T-helper 2 cell treated with Interferon-gamma antibody and Interleukin-4, amounts not matched to agents 5 μg/mL and 100 μg/mL, for 36 hours (primary cell): ENCODE results near the gene FOXN3.

Source experiments
- DNase-seq: peaks from one replicate; pipeline ENCODE4 v3.0.0; 2021; ENCODE audit warnings: low spot score
- H3K27ac Mint-ChIP-seq: one replicate; pipeline ENCODE4 v1.8.0; 2021; ENCODE audit warnings: mild to moderate bottlenecking, mixed read lengths
- H3K27me3 Mint-ChIP-seq: one replicate; pipeline ENCODE4 v1.8.0; 2021; ENCODE audit warnings: low read depth, mixed read lengths
- H3K36me3 Mint-ChIP-seq: one replicate; pipeline ENCODE4 v1.8.0; 2021; ENCODE audit warnings: low read depth, mixed read lengths
- H3K4me1 Mint-ChIP-seq: one replicate; pipeline ENCODE4 v1.8.0; 2021; ENCODE audit warnings: low read depth, mixed read lengths
- H3K4me3 Mint-ChIP-seq: one replicate; pipeline ENCODE4 v1.8.0; 2022; ENCODE audit warnings: mild to moderate bottlenecking, moderate library complexity, mixed read lengths
- H3K9me3 Mint-ChIP-seq: one replicate; pipeline ENCODE4 v1.8.0; 2021; ENCODE audit warnings: mixed read lengths

The FOXN3 gene

GRCh38 chr14:89364316-89364715, 52.7 kb downstream of the FOXN3 start:
- H3K4me1 Mint-ChIP-seq: peaks cover 36% of the 10 kb centered on the region
- no peaks in the 10 kb centered on the region for H3K9me3 Mint-ChIP-seq
- peaks cover 12% of the 10 kb centered on the region for H3K36me3 Mint-ChIP-seq
- H3K4me3 Mint-ChIP-seq: peak overlapping the region; percentile 74
- peak overlapping the region; percentile 87 for H3K27ac Mint-ChIP-seq
- DNase-seq: no peak
- no peaks in the 10 kb centered on the region for H3K27me3 Mint-ChIP-seq

GRCh38 chr14:89360277-89360676, 56.8 kb downstream of the FOXN3 start:
- Mint-ChIP-seq H3K4me1 (peaks cover 31% of the 10 kb centered on the region), H3K36me3 (peaks cover 17% of the 10 kb centered on the region), H3K27me3 (no peaks in the 10 kb centered on the region), H3K4me3 (no peak overlapping the region), H3K9me3 (no peaks in the 10 kb centered on the region), H3K27ac (no peak overlapping the region)
- DNase-seq: no peak

GRCh38 chr14:89359477-89360222, 57.4 kb downstream of the FOXN3 start:
- Mint-ChIP-seq H3K9me3 (no peaks in the 10 kb centered on the region), H3K27ac (peak overlapping the region; percentile 18), H3K4me3 (no peak overlapping the region), H3K4me1 (peaks cover 24% of the 10 kb centered on the region), H3K36me3 (peaks cover 17% of the 10 kb centered on the region), H3K27me3 (no peaks in the 10 kb centered on the region)
- no peak for DNase-seq

GRCh38 chr14:89357655-89358297, 59.3 kb downstream of the FOXN3 start:
- no peak for DNase-seq
- Mint-ChIP-seq H3K27me3 (no peaks in the 10 kb centered on the region), H3K36me3 (peaks cover 10% of the 10 kb centered on the region), H3K4me3 (no peak overlapping the region), H3K9me3 (no peaks in the 10 kb centered on the region), H3K4me1 (peaks cover 21% of the 10 kb centered on the region), H3K27ac (no peak overlapping the region)

GRCh38 chr14:89356927-89357326, 60.1 kb downstream of the FOXN3 start:
- peaks cover 28% of the 10 kb centered on the region for H3K4me1 Mint-ChIP-seq
- no peaks in the 10 kb centered on the region for H3K9me3 Mint-ChIP-seq
- no peak overlapping the region for H3K4me3 Mint-ChIP-seq
- DNase-seq: no peak
- H3K36me3 Mint-ChIP-seq: peaks cover 10% of the 10 kb centered on the region
- H3K27ac Mint-ChIP-seq: peak overlapping the region; percentile 7
- H3K27me3 Mint-ChIP-seq: no peaks in the 10 kb centered on the region

- no peaks in the 10 kb centered on the region for H3K9me3 Mint-ChIP-seq
- no peaks in the 10 kb centered on the region for H3K27me3 Mint-ChIP-seq
- peaks cover 32% of the 10 kb centered on the region for H3K4me1 Mint-ChIP-seq
- no peak overlapping the region for H3K4me3 Mint-ChIP-seq
- DNase-seq: no peak
- peaks cover 10% of the 10 kb centered on the region for H3K36me3 Mint-ChIP-seq
- H3K27ac Mint-ChIP-seq: peak overlapping the region; percentile 7
Measured at GRCh38 chr14:89356496-89356895, 60.5 kb downstream of the FOXN3 start.

GRCh38 chr14:89353766-89354113, 63.3 kb downstream of the FOXN3 start:
- H3K4me1 Mint-ChIP-seq: peaks cover 48% of the 10 kb centered on the region
- H3K27me3 Mint-ChIP-seq: no peaks in the 10 kb centered on the region
- no peaks in the 10 kb centered on the region for H3K9me3 Mint-ChIP-seq
- H3K36me3 Mint-ChIP-seq: peaks cover 31% of the 10 kb centered on the region
- no peak overlapping the region for H3K4me3 Mint-ChIP-seq
- DNase-seq: no peak
- H3K27ac Mint-ChIP-seq: no peak overlapping the region

GRCh38 chr14:89352976-89353765, 63.9 kb downstream of the FOXN3 start:
- Mint-ChIP-seq H3K9me3 (no peaks in the 10 kb centered on the region), H3K4me1 (peaks cover 48% of the 10 kb centered on the region), H3K27ac (peak overlapping the region; percentile 3), H3K27me3 (no peaks in the 10 kb centered on the region), H3K36me3 (peaks cover 34% of the 10 kb centered on the region), H3K4me3 (no peak overlapping the region)
- no peak for DNase-seq

- peaks cover 47% of the 10 kb centered on the region for H3K4me1 Mint-ChIP-seq
- H3K4me3 Mint-ChIP-seq: peak overlapping the region; percentile 80
- H3K27me3 Mint-ChIP-seq: no peaks in the 10 kb centered on the region
- DNase-seq: no peak
- H3K9me3 Mint-ChIP-seq: no peaks in the 10 kb centered on the region
- peaks cover 48% of the 10 kb centered on the region for H3K36me3 Mint-ChIP-seq
- H3K27ac Mint-ChIP-seq: peak overlapping the region; percentile 91
Measured at GRCh38 chr14:89351516-89352404, 65.3 kb downstream of the FOXN3 start.

- no peak for DNase-seq
- Mint-ChIP-seq H3K9me3 (no peaks in the 10 kb centered on the region), H3K36me3 (peaks cover 53% of the 10 kb centered on the region), H3K4me3 (peak overlapping the region; percentile 80), H3K4me1 (peaks cover 44% of the 10 kb centered on the region), H3K27me3 (no peaks in the 10 kb centered on the region), H3K27ac (peak overlapping the region; percentile 91)
Measured at GRCh38 chr14:89351221-89351515, 65.9 kb downstream of the FOXN3 start.

GRCh38 chr14:89350152-89350551, 66.9 kb downstream of the FOXN3 start:
- DNase-seq: no peak
- H3K36me3 Mint-ChIP-seq: peaks cover 54% of the 10 kb centered on the region
- H3K4me3 Mint-ChIP-seq: peak overlapping the region; percentile 62
- H3K4me1 Mint-ChIP-seq: peaks cover 41% of the 10 kb centered on the region
- H3K9me3 Mint-ChIP-seq: no peaks in the 10 kb centered on the region
- H3K27ac Mint-ChIP-seq: peak overlapping the region; percentile 16
- no peaks in the 10 kb centered on the region for H3K27me3 Mint-ChIP-seq

GRCh38 chr14:89349171-89350008, 67.6 kb downstream of the FOXN3 start:
- Mint-ChIP-seq H3K27me3 (no peaks in the 10 kb centered on the region), H3K36me3 (peaks cover 57% of the 10 kb centered on the region), H3K9me3 (no peaks in the 10 kb centered on the region), H3K4me3 (no peak overlapping the region), H3K27ac (peak overlapping the region; percentile 23), H3K4me1 (peaks cover 41% of the 10 kb centered on the region)
- DNase-seq: no peak

GRCh38 chr14:89348722-89349121, 68.3 kb downstream of the FOXN3 start:
- H3K27me3 Mint-ChIP-seq: no peaks in the 10 kb centered on the region
- DNase-seq: no peak
- H3K9me3 Mint-ChIP-seq: no peaks in the 10 kb centered on the region
- H3K27ac Mint-ChIP-seq: no peak overlapping the region
- H3K4me3 Mint-ChIP-seq: no peak overlapping the region
- peaks cover 63% of the 10 kb centered on the region for H3K36me3 Mint-ChIP-seq
- H3K4me1 Mint-ChIP-seq: peaks cover 39% of the 10 kb centered on the region
